Stimulated activated naive CD8-positive, alpha-beta T cell treated with anti-CD3 and anti-CD28 coated beads, Interleukin-15, Interleukin-2, amounts not matched to agents 100 U/mL and 50 U/mL, for 24 hours (primary cell): Measurements from ENCODE around the gene ANKRD33.

ENCODE experiments used
- ATAC-seq: fragments of 150-1000 bp; cut with Tn5 transposase; one replicate; pipeline ENCODE4 v1.10.0; 2021
- DNase-seq: peaks from one replicate; pipeline ENCODE4 v3.0.0; 2021

The ANKRD33 gene

GRCh38 chr12:51901881-51902280, 14.0 kb downstream of the ANKRD33 start:
- no peak for ATAC-seq
- no peak for DNase-seq

DNA sequence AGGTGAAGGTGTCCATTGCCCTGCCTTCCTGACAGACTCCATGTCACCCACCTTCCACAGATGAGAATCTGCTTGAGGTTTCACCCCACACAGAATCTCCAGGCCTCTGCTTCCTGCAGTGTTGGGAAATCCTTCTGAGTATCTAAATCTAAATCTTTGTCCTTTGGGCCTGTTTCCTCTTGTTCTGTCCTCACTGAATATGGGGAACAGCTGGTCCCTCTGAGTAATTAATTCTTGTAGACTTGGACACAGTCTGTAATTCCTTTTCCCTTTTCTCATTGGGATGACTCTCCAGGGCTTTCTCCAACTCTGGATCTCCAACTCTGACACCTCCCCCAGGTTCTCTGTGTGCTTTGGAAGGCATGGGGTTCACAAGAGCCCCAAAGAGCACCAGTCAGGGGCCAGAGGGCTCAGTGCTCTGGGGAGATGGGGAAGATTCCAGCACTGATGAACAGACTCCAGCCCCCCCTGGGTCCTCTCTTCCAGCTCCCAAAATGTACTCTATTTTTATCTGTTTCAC, 17.1 kb downstream of the ANKRD33 start:
- no peak for ATAC-seq
- no peak for DNase-seq

- ATAC-seq (no peak), DNase-seq (no peak)
Observed at GRCh38 chr12:51905471-51906429, 17.8 kb downstream of the ANKRD33 start.

DNA sequence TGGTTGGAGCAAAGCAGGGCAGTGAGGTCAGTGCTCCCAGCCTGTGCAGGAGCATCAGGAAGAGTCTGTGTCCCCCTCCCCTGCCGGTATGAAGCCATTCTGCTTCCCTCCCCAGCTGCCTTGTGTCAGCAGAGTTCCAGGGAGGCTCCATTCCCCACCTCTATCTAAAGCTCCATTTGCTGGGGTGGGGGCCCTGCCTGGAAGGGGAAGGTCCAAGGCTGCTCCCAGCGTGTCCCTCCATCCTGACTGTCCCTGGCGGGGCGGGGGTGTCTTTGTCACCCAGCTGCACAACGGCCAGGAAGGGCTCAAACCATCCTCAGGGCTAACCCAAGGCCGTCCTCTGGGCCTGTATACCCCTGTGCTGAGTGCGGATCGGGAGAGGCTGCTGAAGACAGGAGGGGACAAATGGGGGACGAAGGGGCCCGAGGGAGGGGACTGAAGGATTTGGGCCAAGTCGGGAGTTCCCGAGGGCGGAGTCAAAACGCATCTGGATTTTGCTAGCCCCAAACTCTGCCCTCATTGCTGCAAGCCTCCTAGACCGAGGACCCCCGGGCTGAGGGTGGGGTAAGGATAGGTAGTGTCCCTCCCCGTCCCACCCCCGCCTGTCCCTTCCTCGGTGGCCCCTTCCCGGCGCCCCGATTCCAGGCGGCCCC, 18.7 kb downstream of the ANKRD33 start:
- no peak for DNase-seq
- no peak for ATAC-seq

- ATAC-seq (no peak), DNase-seq (no peak)
Observed at GRCh38 chr12:51907083-51907855, 19.4 kb downstream of the ANKRD33 start, which contains the start of gene ACVRL1. Gene ACVRL1 (plus strand): TSS chr12:51907504. CDS start chr12:51912475, 4,971 bp downstream.

GRCh38 chr12:51907856-51908425, 20.0 kb downstream of the ANKRD33 start:
- ATAC-seq, result no peak
- DNase-seq, result no peak

DNA sequence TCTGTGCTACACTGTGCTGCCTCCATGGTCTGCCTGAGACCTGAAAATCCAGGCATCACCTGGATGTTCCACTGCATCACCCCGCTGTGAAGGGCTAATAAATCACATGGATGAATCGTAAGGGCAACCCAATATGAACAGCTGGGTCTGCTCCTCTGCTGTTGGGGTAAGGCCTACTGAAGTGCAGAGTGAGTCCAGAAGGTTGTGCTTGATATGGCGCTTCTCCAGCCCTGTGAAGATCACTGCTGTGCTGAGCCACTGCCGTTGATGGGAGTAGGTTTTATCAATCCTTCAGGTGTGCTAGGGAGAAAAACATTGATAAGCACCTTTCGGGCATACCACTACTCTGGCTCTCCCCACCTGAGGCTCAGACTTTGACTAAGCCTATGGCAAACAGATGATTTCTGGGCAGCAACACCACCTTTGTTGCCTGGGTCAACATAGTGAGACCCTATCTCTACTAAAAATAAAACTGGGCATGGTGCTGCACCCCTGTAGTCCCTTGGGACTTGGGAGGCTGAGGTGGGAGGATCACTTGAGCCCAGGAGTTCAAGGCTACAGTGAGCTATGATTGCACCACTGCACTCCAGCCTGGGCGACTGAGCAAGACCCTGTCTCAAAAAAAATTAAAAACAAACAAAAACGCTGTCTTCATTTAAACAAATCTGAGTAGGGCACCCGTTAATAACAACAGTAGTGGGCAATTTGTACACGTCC, 21.1 kb downstream of the ANKRD33 start:
- DNase-seq, result no peak
- no peak for ATAC-seq

DNA sequence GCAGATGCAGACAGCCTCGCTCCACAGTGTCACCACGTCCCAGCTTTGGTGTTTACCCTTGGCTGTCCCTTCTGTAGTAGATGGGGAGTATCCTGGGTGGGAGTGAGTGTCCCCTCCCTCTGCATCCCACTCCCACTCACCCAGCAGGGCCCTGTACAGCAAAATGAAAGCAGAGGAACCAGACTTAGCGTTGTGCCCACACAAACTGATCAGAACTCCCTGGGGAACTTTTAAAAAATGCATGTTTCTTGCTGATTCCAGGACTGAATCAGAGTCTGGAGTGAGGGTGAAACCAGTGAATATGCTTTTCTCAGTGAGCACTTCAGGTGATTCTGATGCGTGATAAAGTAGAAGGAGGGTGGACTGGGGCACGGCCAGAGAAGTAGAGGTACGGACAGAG, 22.3 kb downstream of the ANKRD33 start:
- ATAC-seq (no peak), DNase-seq (no peak)

DNA sequence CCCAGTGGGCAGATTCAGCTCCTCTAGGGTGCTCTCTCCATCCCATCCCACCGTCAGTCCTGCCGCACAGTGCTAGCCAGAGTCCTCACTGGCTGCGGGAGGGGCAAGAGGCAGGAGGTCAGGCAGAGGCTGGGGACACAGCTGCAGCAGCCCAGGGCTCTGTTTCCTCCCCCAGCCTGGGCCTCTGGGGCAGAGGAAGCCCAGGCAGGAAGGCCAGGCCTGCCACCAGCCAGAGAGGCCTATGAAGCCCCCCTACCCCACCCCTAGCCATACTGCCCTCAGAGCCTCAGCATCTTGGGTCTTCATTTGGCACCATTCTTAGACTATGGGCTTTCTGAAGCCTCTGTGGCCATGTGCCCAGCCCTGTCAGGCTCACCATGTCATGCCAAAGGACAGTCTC, 22.8 kb downstream of the ANKRD33 start:
- no peak for ATAC-seq
- no peak for DNase-seq

GRCh38 chr12:51911307-51911706, 23.4 kb downstream of the ANKRD33 start:
- ATAC-seq (no peak), DNase-seq (no peak)

GRCh38 chr12:51911788-51912711, 24.1 kb downstream of the ANKRD33 start:
- ATAC-seq (no peak), DNase-seq (no peak)

DNA sequence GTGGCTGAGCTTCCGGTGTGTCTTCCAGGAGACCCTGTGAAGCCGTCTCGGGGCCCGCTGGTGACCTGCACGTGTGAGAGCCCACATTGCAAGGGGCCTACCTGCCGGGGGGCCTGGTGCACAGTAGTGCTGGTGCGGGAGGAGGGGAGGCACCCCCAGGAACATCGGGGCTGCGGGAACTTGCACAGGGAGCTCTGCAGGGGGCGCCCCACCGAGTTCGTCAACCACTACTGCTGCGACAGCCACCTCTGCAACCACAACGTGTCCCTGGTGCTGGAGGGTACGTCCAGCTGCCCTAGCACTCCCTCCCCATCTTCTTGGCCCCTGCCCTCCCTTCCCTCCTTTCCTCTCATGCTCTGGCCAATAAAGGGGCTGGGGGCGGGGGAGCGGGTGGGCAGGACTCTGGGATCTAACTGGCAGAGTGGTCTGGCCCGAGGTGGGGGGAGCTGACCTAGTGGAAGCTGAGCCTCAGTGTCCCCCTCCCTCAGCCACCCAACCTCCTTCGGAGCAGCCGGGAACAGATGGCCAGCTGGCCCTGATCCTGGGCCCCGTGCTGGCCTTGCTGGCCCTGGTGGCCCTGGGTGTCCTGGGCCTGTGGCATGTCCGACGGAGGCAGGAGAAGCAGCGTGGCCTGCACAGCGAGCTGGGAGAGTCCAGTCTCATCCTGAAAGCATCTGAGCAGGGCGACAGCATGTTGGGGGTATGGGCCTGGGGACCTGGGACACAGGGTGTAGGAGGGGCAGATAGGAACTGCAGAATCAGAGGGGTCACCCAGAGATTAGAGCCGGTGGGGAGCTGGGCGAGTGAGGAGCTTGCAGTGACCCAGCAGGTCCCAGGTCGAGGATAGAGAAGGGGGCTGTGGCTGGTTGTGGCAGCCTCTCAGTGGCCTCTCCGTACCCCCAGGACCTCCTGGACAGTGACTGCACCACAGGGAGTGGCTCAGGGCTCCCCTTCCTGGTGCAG, 25.4 kb downstream of the ANKRD33 start:
- DNase-seq, result no peak
- ATAC-seq, result no peak

GRCh38 chr12:51914034-51914923, 26.4 kb downstream of the ANKRD33 start:
- DNase-seq, result no peak
- ATAC-seq, result no peak

DNA sequence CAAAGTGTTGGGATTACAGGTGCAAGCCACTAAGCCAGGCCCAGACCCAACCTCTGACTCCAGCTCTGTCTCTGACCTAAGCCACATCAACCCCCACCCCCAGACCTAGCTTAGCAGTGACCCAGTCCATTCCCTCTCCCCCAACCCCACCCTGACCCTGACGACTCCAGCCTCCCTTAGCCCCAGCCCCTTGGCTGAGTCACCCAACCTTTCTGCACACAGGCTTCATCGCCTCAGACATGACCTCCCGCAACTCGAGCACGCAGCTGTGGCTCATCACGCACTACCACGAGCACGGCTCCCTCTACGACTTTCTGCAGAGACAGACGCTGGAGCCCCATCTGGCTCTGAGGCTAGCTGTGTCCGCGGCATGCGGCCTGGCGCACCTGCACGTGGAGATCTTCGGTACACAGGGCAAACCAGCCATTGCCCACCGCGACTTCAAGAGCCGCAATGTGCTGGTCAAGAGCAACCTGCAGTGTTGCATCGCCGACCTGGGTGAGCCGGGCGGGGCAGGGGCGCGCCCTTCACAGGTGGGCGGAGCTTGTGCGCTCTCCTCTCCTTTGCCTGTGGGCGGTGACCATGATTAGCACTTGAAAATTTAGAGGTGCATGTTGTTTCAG, 27.2 kb downstream of the ANKRD33 start:
- no peak for DNase-seq
- no peak for ATAC-seq

DNA sequence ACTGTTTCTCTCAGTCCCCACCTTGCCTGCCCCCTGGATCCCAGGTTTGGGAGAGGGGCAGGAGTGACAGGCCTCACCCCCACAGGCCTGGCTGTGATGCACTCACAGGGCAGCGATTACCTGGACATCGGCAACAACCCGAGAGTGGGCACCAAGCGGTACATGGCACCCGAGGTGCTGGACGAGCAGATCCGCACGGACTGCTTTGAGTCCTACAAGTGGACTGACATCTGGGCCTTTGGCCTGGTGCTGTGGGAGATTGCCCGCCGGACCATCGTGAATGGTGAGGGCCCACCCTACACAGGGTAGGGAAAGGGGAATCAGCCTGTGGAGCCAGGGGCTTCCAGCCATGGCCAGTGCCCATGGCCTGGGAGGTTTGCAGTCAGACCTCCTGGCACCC, 28.0 kb downstream of the ANKRD33 start:
- DNase-seq (no peak), ATAC-seq (no peak)

DNA sequence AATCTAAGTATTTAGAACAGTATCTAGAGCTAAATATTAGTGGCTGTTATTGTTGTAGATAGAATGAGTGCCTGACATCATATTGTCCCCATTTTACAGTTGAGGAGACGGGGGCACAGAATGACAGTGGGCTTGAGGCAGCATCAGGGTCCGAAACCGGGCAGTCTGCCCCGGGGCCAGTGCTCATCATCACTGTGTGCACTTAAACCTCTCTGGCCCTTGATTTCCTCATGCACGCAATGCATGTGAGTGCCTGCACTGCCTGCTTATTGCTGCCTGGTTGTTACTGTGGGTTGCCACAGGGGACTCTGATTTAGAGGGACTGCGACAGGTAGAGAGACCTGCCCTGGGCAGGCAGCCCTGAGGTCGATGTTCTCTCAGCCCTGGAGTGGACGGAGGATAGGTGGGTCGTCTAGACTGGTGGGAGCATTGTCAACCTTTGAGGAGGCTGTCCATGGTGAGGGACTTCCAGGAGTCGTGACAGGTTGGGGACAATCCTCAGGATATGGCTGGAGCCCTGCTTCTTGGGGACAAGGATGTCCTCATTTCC, 29.2 kb downstream of the ANKRD33 start:
- DNase-seq, result no peak
- ATAC-seq, result no peak

DNA sequence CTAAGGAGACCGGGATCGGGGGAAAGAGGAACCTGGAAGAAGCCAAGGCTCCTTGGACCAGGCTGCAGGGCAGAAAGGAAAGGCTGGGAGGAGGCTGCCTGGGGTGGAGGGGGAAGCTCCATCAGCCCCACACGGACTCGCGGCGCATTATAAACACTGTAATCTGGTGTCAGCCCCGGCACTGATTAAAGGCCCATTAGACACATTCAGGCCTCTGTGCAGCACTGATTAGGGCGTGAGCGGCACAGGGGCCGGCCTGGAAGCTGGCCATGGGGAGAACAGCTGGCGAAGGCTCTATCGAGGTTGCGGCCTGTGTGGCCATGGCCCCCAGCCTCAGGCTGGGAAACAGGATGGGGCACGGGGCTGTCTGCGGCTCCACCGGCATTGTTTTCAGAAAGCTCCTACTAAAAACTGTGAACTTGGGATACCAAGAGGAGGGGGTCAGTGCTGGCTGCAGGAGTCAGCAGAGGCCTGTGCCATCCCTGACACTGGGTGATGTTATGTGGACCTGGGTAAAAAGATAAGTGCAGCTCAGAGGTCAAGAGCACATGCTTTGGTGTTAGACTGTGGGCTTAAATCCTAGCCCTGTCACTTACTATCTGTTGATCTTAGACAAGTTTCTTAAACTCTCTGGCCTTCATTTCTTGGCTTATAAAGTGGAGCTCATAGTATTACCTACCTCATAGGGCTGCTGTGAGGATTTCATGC, 30.0 kb downstream of the ANKRD33 start:
- no peak for ATAC-seq
- no peak for DNase-seq
